Measurements from ENCODE around the gene CTBP1.

DNA sequence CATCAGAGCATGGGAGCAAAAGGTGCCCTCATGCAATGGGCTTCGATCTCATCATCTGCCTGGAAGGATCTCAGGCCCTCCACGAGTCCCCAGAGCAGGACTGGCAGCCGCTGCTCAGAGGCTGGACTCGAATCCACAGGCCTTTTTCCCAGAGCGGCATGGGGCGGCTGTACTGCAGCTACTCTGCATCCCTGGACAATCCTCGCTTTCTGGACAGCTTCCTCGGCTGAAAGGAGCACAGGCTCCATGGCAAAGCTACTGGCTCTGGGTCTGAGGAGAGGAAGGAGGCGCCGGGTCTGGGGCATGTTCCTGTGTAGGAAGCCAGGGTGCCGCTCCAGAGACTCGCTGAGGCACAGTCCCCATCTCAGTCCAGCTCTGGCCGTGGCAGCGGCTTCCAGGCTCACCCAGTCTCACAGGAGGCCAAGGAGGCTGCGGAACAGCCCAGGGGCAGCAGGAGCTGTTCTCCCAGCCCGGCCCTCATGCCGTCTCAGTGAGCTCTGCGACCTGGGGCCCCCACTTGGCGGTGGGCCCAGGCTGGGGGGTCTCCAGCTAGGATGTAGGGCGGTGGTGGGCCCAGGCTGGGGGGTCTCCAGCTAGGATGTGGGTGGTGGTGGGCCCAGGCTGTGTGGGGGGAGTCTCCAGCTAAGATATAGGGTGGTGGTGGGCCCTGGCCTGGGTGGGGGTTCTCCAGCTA is 73.8 kb downstream of the CTBP1 start:
- TF ChIP-seq, protein P1, sequence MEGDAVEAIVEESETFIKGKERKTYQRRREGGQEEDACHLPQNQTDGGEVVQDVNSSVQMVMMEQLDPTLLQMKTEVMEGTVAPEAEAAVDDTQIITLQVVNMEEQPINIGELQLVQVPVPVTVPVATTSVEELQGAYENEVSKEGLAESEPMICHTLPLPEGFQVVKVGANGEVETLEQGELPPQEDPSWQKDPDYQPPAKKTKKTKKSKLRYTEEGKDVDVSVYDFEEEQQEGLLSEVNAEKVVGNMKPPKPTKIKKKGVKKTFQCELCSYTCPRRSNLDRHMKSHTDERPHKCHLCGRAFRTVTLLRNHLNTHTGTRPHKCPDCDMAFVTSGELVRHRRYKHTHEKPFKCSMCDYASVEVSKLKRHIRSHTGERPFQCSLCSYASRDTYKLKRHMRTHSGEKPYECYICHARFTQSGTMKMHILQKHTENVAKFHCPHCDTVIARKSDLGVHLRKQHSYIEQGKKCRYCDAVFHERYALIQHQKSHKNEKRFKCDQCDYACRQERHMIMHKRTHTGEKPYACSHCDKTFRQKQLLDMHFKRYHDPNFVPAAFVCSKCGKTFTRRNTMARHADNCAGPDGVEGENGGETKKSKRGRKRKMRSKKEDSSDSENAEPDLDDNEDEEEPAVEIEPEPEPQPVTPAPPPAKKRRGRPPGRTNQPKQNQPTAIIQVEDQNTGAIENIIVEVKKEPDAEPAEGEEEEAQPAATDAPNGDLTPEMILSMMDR (optimal IDR thresholded peaks at IDR 0.05 in 1 of 3, IDR thresholded peaks at IDR 0.05 in 1 of 3, conservative IDR thresholded peaks at IDR 0.05 in 1 of 3; ENCODE audit: extremely low read depth in 1 of 3, insufficient read depth in 2 of 3, low read length in 3 of 3) = no peak
- TF ChIP-seq EZH2 (IDR thresholded peaks at IDR 0.05; ENCODE audit: low read length) = no peak

All from keratinocyte (primary cell).